Right lobe of liver (tissue), 4 donors: ENCODE measurements around the gene PACRG.

Experiments
- POLR2A ChIP-seq: fragments of 450-650 bp; IDR thresholded peaks from one replicate; pipeline ENCODE4 v1.6.1; 2017; ENCODE audit warnings: antibody characterized with exemption, mild to moderate bottlenecking
- TF ChIP-seq, protein P1 (sequence below), 4 donors: fragments of 200-600 bp in 3 of 4; fragments of 450-650 bp in 1 of 4; IDR thresholded peaks; one replicate each; pipeline versions ENCODE4 v1.5.1 to v1.8.0; 2016 to 2022; ENCODE audit warnings: antibody characterized with exemption in 4 of 4, mild to moderate bottlenecking in 2 of 4
- donor health status: DM: no; HTN: no; CAD: no.
- donor health status: DM: no; HTN: no; CAD: no.
- donor health status: DM: no; HTN: yes; CAD: no.

DNA sequence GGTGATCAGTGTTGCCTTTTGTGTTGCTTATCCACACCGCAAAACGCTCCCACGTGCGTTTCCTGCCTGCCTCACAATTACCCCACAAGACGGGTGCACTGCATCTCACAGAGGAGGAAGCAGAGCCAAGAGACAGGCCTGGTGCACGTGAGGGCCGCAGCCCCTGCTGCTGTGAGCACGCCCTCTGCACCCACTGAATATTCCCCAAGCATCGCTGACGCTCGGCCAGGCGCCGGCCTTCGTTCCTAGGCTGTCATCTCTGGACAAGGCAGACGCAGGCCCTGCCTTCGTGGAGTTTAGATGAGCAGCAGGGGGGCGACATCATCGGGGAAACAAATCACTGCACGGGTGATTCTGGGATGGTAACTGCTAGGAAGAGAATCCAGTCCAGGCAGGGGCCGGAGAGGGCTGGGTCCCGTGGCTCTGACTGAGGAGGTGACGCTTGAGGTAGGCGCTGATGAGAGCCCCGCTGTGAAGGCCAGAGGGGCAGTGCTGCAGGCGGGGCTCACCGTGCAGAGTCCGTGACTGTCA, 524.4 kb downstream of the PACRG start:
- no peak for TF ChIP-seq POLR2A
- TF ChIP-seq, protein P1, sequence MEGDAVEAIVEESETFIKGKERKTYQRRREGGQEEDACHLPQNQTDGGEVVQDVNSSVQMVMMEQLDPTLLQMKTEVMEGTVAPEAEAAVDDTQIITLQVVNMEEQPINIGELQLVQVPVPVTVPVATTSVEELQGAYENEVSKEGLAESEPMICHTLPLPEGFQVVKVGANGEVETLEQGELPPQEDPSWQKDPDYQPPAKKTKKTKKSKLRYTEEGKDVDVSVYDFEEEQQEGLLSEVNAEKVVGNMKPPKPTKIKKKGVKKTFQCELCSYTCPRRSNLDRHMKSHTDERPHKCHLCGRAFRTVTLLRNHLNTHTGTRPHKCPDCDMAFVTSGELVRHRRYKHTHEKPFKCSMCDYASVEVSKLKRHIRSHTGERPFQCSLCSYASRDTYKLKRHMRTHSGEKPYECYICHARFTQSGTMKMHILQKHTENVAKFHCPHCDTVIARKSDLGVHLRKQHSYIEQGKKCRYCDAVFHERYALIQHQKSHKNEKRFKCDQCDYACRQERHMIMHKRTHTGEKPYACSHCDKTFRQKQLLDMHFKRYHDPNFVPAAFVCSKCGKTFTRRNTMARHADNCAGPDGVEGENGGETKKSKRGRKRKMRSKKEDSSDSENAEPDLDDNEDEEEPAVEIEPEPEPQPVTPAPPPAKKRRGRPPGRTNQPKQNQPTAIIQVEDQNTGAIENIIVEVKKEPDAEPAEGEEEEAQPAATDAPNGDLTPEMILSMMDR (IDR thresholded peaks at IDR 0.05): no peak
